Neuron (in vitro differentiated cells): ENCODE results near the gene TYR.
"Not testable (repeated sequence)": the region's sequence is repeated elsewhere in the genome, so short reads cannot be mapped to it uniquely, and the experiment has no call there.

Experiments
- H2AFZ ChIP-seq: one replicate; pipeline ENCODE4 v1.6.1; 2013; ENCODE audit warnings: low read depth, mild to moderate bottlenecking, inconsistent platforms, low read length, moderate library complexity
- H3K27me3 ChIP-seq: one replicate; pipeline ENCODE4 v1.6.1; 2013; ENCODE audit warnings: low read length; ENCODE audit not compliant: insufficient read depth
- H3K36me3 ChIP-seq: one replicate; pipeline ENCODE4 v1.6.1; 2013; ENCODE audit warnings: low read length; ENCODE audit not compliant: insufficient read depth
- H3K4me1 ChIP-seq: one replicate; pipeline ENCODE4 v1.6.1; 2013; ENCODE audit warnings: low read length; ENCODE audit not compliant: insufficient read depth
- H3K4me3 ChIP-seq: 2 replicates; pipeline ENCODE4 v1.5.1; 2013; ENCODE audit warnings: mild to moderate bottlenecking, low read length, moderate library complexity
- H3K9me3 ChIP-seq: one replicate; pipeline ENCODE4 v1.6.1; 2013; ENCODE audit warnings: low read length

The TYR gene

DNA sequence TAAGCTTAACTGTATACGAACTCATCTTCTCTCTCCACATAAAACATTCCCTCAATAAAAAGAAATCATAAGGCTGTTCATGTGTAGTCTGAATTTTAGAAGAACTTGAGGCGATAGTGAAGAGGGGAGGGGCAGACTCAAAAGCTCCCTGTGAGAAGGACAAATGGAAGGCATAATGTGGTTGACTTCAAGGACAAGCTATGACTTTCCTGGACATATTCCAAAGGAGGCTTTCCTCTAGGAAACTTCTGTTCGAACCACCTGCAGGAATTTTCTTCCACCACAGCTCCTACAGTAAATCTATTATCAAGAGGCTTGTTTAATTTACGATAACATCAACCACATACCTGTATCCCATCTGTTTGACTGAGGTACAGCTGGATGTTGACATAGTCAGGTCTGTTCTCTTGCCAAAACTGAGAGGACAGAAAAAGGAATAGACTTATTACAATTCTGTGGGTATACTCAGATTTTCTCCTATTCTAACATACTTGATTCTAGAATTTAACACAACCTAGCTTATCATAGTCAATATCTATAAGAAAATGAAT lies 159.5 kb downstream of the TYR start:
- not testable (repeated sequence) for H3K4me3 ChIP-seq, H3K36me3 ChIP-seq, H3K9me3 ChIP-seq, H3K4me1 ChIP-seq, H2AFZ ChIP-seq, H3K27me3 ChIP-seq

DNA sequence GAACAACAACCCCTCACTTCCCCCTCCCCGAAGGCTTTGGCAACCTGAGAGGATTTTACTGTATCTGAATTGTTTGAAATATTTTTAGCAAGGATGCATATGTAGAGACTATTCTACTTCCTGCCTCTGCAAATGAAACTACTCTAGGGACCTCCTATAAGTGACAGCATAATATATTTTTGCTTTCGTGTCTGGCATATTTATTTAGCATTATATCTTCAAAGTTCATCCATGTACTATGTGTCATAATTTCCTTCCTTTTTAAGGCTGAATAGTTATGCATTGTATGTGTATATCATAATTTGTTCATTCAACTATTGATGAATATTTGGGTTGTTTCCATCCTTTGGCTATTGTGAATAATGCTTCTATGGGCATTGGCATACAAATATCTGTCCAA lies 160.4 kb downstream of the TYR start:
- H3K27me3 ChIP-seq, H2AFZ ChIP-seq, H3K4me1 ChIP-seq, H3K4me3 ChIP-seq, H3K9me3 ChIP-seq, H3K36me3 ChIP-seq: not testable (repeated sequence)

DNA sequence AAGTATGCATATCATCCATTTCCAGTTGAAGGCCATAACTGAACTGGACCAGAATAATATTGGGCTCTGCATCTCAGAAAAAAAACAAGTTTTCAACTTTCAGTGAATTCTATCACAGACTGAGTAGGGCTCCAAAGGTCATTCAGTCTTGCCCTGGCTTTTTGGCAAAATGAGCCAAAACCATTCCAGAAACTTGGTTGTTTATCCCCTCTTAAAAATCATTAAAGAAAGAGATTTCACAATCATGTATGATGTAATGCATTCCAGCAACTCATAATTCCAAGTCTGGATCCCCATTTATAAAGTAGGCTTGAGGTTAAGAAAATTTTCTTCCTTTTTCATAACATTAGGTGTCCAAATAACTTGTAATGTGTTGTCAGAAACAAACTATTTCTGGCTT lies 162.8 kb downstream of the TYR start:
- H3K4me3 ChIP-seq, H2AFZ ChIP-seq, H3K9me3 ChIP-seq, H3K36me3 ChIP-seq, H3K27me3 ChIP-seq, H3K4me1 ChIP-seq: not testable (repeated sequence)

DNA sequence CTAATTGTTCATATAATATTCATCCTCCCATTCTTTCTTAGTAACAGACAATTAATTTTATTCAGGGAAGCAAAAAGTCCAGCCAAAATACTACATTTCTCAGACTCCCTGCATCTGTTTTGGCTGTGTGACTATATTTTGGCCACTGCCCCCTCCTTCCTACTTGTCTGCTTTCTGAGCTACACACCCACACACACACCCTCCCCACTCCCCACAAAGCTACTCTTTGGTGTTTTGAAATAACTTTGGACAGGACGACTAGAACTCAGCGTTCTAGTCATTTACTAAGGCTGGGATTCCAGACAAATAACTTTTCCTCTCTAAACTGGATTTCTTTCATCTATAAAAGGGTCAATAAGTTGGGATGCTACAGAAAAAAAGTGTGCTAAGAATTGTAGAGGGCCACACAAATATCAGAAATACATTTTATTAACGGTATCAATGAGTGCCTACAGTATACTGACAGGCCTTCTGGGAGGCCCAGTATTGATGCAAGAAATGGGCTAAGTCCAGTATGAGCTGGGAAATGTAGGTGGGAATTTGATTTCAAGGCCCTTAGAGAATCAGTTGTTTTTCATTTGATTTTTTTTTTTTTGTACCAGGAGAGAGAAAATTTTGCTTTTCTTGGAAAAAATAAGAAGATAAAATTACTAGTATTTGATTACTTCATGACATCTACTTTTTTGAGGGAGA lies 165.4 kb downstream of the TYR start:
- not testable (repeated sequence) for H3K4me3 ChIP-seq, H3K27me3 ChIP-seq, H3K4me1 ChIP-seq, H2AFZ ChIP-seq, H3K9me3 ChIP-seq, H3K36me3 ChIP-seq
